ENCODE results near the gene WDR41. TPM values are rescaled to one million over a fixed set of nuclear protein-coding genes. Genes with fewer than 3 reads are reported as not detected.
"Not testable (repeated sequence)": the region's sequence is repeated elsewhere in the genome, so short reads cannot be mapped to it uniquely, and the experiment has no call there.

WDR41 gene
- total RNA-seq, 2 donors from 2014 or later: 6.1 to 7.5 TPM

- H3K9me3 ChIP-seq (ENCODE audit: control insufficient read depth, low read length, poor library complexity, severe bottlenecking): no peaks in the 10 kb centered on the region
- no peak for DNase-seq
- Mint-ChIP-seq H3K4me1 (no peaks in the 10 kb centered on the region), H3K4me3 (no peak overlapping the region), H3K27ac (no peak overlapping the region), H3K27me3 (peaks cover 24% of the 10 kb centered on the region), H3K36me3 (ENCODE audit: low read depth) (peaks cover 2% of the 10 kb centered on the region)
- ATAC-seq: no peak
Observed at GRCh38 chr5:77390795-77391194, 101.3 kb downstream of the WDR41 start.

- peaks cover 24% of the 10 kb centered on the region for H3K27me3 Mint-ChIP-seq
- no peak for ATAC-seq
- no peaks in the 10 kb centered on the region for H3K4me1 Mint-ChIP-seq
- H3K27ac Mint-ChIP-seq: no peak overlapping the region
- no peak for DNase-seq
- H3K4me3 Mint-ChIP-seq: no peak overlapping the region
- H3K36me3 Mint-ChIP-seq (ENCODE audit: low read depth): peaks cover 2% of the 10 kb centered on the region
- H3K9me3 ChIP-seq (ENCODE audit: control insufficient read depth, low read length, poor library complexity, severe bottlenecking): no peaks in the 10 kb centered on the region
Observed at GRCh38 chr5:77390221-77390620, 101.9 kb downstream of the WDR41 start.

GRCh38 chr5:77389746-77390145 lies 102.4 kb downstream of the WDR41 start:
- Mint-ChIP-seq H3K27me3 (peaks cover 24% of the 10 kb centered on the region), H3K4me1 (no peaks in the 10 kb centered on the region), H3K4me3 (no peak overlapping the region), H3K27ac (no peak overlapping the region), H3K36me3 (ENCODE audit: low read depth) (peaks cover 2% of the 10 kb centered on the region)
- no peaks in the 10 kb centered on the region for H3K9me3 ChIP-seq (ENCODE audit: control insufficient read depth, low read length, poor library complexity, severe bottlenecking)
- DNase-seq (no peak), ATAC-seq (no peak)

GRCh38 chr5:77386340-77386739 lies 105.8 kb downstream of the WDR41 start:
- not testable (repeated sequence) for H3K36me3 Mint-ChIP-seq (ENCODE audit: low read depth); H3K9me3 ChIP-seq (ENCODE audit: control insufficient read depth, low read length, poor library complexity, severe bottlenecking); H3K4me3 Mint-ChIP-seq; ATAC-seq; H3K4me1 Mint-ChIP-seq; DNase-seq; H3K27ac Mint-ChIP-seq
- H3K27me3 Mint-ChIP-seq: peaks cover 14% of the 10 kb centered on the region

- not testable (repeated sequence) for H3K36me3 Mint-ChIP-seq (ENCODE audit: low read depth); ATAC-seq; DNase-seq; H3K4me3 Mint-ChIP-seq; H3K27me3 Mint-ChIP-seq; H3K27ac Mint-ChIP-seq; H3K9me3 ChIP-seq (ENCODE audit: control insufficient read depth, low read length, poor library complexity, severe bottlenecking)
- H3K4me1 Mint-ChIP-seq: peaks cover 13% of the 10 kb centered on the region
Observed at GRCh38 chr5:77383336-77383735, 108.8 kb downstream of the WDR41 start.

Other genes starting within 250 kb of the WDR41 start
- gene OTP, start 146.4 kb upstream of the WDR41 start, total RNA-seq: not detected